Raji (cell line): ENCODE measurements around the gene SWT1.

Source experiments
- POLR2A ChIP-seq: IDR thresholded peaks from 2 replicates; pipeline ENCODE4 v1.6.1; 2011; ENCODE audit warnings: low read depth, low read length, control low read depth; ENCODE audit not compliant: insufficient read depth

The SWT1 gene

DNA sequence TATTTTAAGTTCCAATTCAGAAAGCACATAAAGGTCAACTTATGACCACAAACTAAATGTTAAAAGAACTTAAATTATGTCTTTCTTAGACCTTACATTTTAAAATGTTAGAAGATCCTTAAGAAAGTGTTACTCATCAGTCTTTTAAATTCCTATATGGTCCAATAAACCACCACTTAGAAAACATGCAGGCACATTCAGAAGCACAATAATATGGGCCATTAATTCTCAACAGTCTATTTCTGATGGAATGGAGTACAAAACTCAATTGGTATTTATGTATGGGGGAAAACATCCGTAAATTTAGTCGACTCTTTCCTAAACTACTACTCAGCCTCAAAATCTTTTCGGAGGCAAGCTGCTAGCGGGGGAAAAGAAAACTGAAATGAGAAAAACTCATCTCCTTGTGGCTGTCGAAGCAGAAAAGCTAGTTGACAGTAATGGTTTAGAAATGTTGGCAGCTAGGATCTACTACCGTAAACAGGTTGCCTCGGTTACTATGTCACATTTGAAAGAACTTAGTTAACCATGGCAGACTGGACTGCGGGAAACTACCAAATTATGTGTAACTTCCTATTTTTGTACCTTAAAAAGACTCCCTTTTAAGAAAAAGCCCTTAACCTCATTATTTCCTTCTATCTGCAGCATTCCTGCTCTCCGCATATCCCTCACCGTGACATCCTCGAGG lies 1.2 kb upstream of the SWT1 start:
- no peak for TF ChIP-seq POLR2A

DNA sequence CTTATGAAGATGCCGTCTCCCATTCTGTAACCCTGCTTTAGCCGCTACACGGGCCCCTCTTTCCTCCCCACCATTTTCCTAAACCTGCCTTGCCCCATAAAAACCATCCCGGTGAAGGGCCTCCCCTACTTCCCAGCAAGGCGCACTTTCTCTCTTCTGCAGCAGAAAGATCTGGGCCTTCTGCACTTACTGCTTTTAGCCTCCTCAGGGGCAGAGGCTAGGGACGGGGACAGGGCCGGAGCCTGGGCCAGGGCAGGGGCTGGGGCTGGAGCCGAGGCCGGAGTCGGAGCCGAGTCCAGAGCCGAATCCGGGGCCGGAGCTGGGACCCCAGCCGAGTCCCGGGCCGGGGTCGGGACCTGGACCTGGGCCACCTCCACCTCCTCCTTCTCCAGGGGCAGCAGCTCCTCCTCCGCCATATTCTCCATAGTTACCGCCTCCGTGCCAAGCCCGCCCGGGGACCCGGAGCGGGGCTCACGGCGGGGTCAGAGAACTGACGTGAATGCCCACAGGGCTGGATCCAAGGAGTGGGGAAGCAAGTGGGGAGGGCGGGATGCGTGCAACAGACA lies 596 bp upstream of the SWT1 start:
- no peak for TF ChIP-seq POLR2A

DNA sequence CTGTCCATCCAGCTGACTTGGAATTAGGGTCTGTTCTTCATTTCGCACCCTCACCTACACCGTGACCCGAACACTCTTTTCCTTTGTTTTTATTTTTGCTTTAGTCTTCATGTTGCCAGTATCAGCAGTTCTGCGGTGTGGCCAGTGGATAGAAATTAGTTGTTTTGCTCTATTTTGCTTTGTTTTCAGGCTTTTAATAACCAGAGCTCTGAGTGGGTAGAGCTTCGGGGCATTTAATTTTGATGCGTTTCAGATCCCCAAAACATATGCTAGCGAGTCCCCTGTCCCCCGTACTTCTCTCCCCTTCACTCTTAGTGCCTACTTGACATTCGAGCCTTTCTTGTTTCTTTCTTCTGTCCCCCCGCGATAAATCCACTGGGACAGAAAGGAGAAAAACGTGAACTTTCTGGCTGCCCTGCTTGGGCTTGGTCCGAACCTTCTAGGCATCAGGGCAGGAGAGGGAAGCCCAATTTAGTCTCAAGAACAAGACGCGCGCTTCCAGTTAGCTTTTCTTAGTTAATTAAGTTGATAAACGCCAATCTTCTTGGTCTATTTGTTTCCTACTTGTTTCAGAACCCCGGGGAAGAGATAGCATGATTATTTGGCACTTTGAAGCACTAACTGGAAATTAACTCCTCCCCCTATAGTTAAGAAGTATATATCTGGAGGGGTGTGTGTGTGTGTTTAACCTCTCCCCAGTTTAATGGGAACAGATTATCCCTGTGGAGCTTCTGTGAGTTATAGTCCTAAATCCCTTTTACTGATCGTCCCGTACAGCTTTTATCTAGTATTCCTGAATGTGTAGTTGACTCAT lies 839 bp downstream of the SWT1 start:
- 0 out of 2 replicates have a peak, but pooled peaks have one; percentile 42 for TF ChIP-seq POLR2A

DNA sequence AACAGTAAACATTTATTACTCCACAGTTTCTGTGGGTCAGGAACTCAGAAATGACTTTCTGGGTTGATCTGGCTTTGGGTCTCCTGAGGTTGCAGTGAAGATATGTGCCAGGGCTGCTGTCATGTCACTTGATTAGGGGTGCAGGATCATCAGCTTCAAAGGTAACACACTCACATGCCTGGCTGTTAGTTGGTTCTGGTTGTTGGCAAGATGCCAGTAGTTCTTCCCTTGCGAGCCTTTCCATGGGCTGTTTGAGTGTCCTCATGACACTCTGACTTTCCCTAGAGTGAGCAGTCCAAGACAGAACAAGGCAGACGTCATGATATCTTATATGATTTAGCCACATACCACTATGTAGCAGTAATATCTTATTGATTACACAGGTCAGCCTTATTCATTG lies 1.8 kb downstream of the SWT1 start:
- TF ChIP-seq POLR2A, result no peak

DNA sequence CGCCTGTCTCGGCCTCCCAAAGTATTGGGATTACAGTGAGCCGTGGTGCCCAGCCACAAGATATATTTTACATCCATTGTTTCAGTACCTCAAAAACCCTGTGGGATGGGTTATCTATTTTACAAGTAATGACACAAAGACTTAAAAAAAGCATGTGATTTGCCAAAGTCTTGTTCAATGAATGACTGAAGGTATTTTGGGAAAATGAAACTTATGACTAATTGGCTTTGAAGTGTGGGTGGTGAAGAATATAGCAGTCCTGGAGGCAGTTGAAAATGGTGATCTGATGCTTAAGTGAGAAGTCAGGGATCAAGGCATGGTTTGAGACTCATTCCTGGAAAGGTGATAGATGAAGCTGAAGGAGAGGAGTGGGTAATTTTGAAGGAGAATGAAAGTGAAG lies 3.0 kb downstream of the SWT1 start:
- no peak for TF ChIP-seq POLR2A

DNA sequence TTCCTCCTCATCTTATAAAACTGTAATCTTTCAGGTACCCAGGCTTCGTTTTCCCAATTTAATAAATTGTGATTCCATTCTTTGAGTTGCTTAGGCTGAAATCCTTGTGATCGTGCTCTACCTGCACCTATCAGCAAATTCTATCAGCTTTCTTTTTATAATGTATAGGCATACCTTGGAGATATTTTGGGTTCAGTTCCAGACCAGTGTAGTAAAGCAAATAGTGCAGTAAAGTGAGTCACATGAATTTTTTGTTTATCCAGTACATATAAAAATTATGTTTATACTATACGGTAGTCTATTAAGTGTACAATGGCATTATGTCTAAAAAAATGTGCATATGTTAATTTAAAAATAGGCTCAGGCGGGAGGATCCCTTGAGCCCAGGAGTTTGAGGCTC lies 5.5 kb downstream of the SWT1 start:
- TF ChIP-seq POLR2A, result no peak

DNA sequence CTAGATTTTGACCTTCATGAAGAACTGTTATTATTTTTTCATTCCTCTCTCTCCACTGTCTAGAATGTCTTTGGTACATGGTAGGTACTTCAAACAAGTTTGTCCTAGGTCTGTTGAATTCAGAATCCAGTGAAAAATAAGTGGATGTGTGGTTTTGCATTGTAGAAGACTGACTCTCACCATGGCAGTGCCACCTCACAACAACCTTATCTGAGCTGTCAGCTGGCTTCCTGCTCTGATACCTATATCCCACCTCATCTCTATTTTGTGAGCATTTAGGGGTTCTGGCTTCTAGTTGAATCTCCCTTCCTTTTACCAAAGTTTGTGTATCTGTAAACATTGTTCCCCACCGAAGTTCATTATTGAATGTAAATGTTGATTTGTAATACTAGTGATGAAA lies 9.1 kb downstream of the SWT1 start:
- no peak for TF ChIP-seq POLR2A

DNA sequence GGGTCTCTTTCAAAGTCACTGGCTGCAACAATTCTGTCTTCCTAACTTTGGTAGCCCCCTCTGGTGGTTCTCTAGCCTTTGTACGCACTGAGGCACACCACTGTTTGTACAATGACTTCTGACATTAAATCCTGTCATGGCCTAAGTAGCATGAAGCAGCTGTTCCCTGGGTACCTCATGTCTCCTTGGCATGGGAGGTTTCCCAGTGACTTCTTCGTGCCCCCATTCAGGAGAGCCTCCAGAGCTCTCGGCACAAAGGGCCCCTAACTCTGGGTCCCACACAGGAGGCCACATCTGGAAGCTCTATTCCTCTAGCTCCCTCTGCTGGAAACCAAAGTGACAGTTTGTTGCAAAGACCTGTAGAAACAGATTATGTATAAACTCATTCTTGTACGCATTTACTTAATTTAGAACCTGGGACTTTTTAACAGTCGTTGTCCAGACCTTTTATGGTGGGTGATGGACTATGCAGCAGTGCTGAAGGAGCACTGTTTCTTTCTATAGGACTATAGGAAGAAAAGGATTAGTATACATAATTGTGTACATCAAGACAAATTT lies 13.4 kb downstream of the SWT1 start:
- TF ChIP-seq POLR2A, result no peak

DNA sequence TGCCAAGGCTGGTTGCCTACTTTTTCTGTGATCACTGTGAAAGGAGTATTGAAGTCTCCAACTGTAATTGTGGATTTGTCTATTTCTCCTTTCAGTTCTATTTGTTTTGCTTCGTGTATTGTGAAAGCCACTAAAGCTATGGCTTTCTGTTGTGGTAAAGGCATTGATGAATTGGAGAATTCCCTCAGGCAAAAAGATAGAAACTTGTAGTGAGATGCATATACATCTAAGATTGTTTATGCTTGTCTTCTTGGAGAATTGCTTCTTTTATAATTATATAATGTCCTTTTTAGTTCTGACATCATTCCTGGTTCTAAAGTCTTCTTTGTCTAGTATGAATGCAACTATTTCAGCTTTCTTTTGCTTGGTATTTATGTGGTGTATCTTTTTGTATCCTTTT lies 36.8 kb downstream of the SWT1 start:
- no peak for TF ChIP-seq POLR2A

DNA sequence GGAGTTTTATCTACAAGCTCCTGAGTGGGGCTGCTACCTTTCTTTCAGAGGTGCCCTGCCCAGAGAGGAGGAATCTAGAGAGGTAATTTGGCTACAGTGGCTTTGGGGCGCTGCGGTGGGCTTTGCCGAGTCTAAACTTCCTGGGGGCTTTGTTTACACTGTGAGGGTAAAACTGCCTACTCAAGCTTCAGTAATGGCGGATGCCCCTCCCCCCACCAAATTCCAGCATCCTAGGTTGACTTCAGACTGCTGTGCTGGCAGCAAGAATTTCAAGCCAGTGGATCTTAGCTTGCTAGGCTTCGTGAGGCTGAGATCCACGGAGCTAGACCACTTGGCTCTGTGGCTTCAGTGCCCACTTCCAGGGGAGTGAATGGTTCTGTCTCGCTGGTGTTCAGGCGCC lies 43.9 kb downstream of the SWT1 start:
- no peak for TF ChIP-seq POLR2A

DNA sequence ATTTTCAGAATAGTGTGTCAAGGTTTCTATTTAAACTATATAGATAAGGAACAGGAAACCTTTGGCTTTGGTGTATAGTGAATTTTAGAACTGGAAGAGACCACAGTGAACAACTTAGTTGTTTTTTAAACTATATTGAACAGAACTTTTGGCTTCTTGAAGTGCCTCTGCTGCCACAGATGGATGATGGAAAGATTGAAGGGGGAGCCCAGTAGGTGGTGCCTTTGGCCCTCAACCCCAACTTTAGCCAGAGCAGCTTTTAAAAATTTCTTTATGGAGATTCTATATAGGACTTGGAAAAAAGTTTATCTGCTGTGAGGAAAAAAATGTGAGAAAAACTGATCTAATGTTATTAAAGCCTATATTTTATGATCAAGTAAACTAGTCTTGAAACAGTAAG lies 50.2 kb downstream of the SWT1 start:
- TF ChIP-seq POLR2A, result no peak

DNA sequence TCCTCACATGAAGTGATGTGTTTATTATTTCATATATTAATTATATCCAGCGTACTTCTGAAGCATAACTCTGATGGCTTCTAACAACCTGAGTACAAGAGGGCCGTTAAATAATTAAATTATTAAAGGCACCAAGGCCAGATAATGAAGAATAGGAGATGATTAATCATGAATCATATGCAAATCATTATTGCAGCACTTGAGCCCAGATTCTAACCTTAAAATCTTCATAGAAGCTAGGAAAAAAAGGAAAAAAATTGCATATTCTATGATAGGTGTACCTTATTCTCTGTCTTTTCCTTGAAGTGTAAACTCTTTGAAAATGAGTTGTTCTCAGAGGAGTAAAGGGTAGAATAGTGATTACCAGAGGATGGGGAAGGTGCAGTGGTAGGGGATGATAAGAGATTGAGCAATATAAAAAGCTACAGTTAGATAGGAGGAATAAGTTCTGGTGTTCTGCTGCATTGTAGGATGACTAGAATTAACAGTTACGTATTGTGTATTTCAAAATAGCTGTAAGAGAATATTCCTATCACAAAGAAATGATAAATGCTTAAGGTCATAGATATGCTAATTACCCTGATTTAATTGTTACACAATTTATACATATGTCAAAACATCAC lies 51.1 kb downstream of the SWT1 start:
- no peak for TF ChIP-seq POLR2A

DNA sequence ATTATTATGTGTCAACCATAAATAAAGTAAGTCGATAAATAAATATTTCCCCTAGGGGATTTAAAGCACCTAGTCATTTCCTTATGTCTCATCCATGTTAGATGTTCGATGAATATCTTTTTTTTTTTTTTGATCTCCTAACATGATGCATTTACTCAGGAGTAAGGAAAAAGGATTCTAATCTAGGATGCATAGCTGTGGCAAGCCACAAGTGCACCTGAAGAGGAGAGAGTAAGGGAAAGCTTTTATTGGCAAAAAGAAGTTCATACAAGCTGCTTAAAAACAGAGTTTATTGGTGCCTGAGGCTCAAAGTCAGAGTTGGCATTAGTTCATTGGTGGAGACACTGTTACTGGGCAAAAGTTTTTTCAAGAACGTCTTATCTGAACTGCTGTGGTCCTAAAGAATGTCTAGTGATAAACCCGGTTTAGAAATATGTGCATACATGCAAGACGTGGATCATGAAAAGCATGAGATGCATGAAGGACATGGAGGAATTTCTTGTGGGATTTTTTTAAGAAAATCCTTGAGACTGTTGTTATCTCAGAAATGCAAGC lies 51.7 kb downstream of the SWT1 start:
- no peak for TF ChIP-seq POLR2A

DNA sequence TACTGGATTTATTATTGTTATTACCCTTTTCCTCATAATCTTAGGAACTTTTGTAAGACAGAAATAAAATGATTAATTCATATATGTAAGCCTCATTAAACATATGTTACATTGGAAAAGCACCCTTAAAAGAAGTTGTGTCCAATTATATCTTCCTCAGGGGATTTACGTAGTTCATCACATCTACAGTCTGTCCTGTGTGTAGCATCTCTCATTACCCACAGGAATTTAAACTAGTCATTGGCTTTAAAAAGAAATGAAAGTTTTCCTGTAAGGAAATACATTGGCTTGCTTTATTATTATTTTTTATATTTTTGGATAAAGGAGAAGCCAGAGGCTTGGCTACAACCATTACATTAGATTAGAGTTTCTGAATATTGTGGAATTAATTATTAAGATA lies 56.1 kb downstream of the SWT1 start:
- TF ChIP-seq POLR2A, result no peak

DNA sequence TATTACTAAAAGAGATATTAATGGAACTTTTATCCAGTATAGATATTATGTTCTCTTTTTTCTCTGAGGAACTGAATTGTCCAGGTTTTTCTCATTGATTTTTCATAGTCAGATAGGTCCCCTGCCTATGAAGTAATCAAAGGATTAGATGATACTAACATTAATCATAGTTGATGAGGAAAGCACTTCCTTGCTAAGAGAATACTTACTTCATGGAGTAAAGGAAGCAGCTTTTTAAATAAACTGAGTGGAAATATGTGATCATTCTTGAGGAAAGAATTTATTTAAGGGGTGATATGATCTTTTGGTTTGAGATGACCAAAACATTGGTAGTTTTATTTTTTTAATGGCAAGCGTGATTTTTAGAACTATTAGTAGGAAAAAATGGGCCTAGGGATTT lies 58.9 kb downstream of the SWT1 start:
- no peak for TF ChIP-seq POLR2A
